A673 (cell line): ENCODE results near the gene CCDC34. TPM values are rescaled to one million over a fixed set of nuclear protein-coding genes. Genes with fewer than 3 reads are reported as not detected.
A peak's percentile ranks its signal among the peaks of the same experiment; 100 is the strongest.

Source experiments
- BruUV-seq: library from RNA; stranded (reverse); fragments of 400-500 nt; replicated peaks from 2 replicates; lab custom pipeline; 2021; lab: Mats Ljungman, UMichigan
- CTCF ChIA-PET: fragments of 300-600 bp; sonication (Branson Sonifier 250); formaldehyde crosslinking; loops from one replicate; lab custom pipeline; 2022; ENCODE audit warnings: antibody characterized with exemption; lab: Charles Lee
- POLR2A ChIA-PET: fragments of 300-600 bp; sonication (Branson Sonifier 250); formaldehyde crosslinking; loops from one replicate; lab custom pipeline; 2022; ENCODE audit warnings: antibody characterized with exemption; ENCODE audit not compliant: low non-redundant PET; lab: Charles Lee
- DNase-seq: peaks from one replicate; pipeline ENCODE4 v3.0.0-alpha.2; 2015; ENCODE audit warnings: low spot score
- H3K27ac ChIP-seq: fragments of 200-600 bp; sonication (generic); 2 replicates; pipeline ENCODE4 v1.5.1; 2016; ENCODE audit warnings: mixed run types, low read depth, mild to moderate bottlenecking, mixed read lengths, antibody characterized with exemption, low read length; ENCODE audit not compliant: poor library complexity, severe bottlenecking
- H3K27me3 ChIP-seq: fragments of 200-600 bp; sonication (generic); replicated peaks from 2 replicates; pipeline ENCODE4 v1.6.1; 2017; ENCODE audit warnings: mixed run types, low read depth, mild to moderate bottlenecking, mixed read lengths, antibody characterized with exemption, low read length; ENCODE audit not compliant: insufficient read depth, poor library complexity
- H3K36me3 ChIP-seq: fragments of 200-600 bp; sonication (generic); 2 replicates; pipeline ENCODE4 v1.6.1; 2016; ENCODE audit warnings: mixed run types, mild to moderate bottlenecking, mixed read lengths, antibody characterized with exemption, low read length; ENCODE audit not compliant: insufficient read depth, poor library complexity, severe bottlenecking
- H3K4me1 ChIP-seq: fragments of 200-600 bp; sonication (generic); 2 replicates; pipeline ENCODE4 v1.6.1; 2017; ENCODE audit warnings: mixed run types, mild to moderate bottlenecking, mixed read lengths, antibody characterized with exemption, low read length; ENCODE audit not compliant: insufficient read depth, poor library complexity, severe bottlenecking
- H3K4me3 ChIP-seq: fragments of 200-600 bp; sonication (generic); 2 replicates; pipeline ENCODE4 v1.5.1; 2016; ENCODE audit warnings: low read depth, mixed run types, mild to moderate bottlenecking, mixed read lengths, low read length; ENCODE audit not compliant: poor library complexity, severe bottlenecking
- H3K9me3 ChIP-seq: fragments of 200-600 bp; sonication (generic); 2 replicates; pipeline ENCODE4 v1.6.1; 2016; ENCODE audit warnings: mixed run types, low read depth, mild to moderate bottlenecking, mixed read lengths, antibody characterized with exemption, low read length; ENCODE audit not compliant: poor library complexity, severe bottlenecking
- EZH2 ChIP-seq: fragments of 200-600 bp; sonication (generic); IDR thresholded peaks from 2 replicates; pipeline ENCODE4 v1.6.1; 2017; ENCODE audit warnings: borderline replicate concordance, low read depth, mild to moderate bottlenecking, mixed read lengths, antibody characterized with exemption, low read length; ENCODE audit not compliant: poor library complexity, severe bottlenecking
- intact Hi-C: fragments of 100-400 bp; cut with micrococcal nuclease; formaldehyde crosslinking; loops from one replicate; pipeline ENCODE4 v1.10.0; 2022; ENCODE audit not compliant: unreplicated experiment
- total RNA-seq: library from RNA; stranded (reverse); gene quantifications from 2 replicates; pipeline ENCODE4 v1.2.3, GENCODE V29; 2021
- TF ChIP-seq, protein P1 (sequence below): fragments of 300-800, 200-600 bp; sonication (generic); conservative IDR thresholded peaks from 2 replicates; pipeline ENCODE4 v1.5.1; 2017; ENCODE audit warnings: low read depth, mild to moderate bottlenecking, antibody characterized with exemption, low read length, moderate library complexity, mixed read lengths

CCDC34 gene
- total RNA-seq, 1 experiment from 2014 or later: 101 TPM

DNA sequence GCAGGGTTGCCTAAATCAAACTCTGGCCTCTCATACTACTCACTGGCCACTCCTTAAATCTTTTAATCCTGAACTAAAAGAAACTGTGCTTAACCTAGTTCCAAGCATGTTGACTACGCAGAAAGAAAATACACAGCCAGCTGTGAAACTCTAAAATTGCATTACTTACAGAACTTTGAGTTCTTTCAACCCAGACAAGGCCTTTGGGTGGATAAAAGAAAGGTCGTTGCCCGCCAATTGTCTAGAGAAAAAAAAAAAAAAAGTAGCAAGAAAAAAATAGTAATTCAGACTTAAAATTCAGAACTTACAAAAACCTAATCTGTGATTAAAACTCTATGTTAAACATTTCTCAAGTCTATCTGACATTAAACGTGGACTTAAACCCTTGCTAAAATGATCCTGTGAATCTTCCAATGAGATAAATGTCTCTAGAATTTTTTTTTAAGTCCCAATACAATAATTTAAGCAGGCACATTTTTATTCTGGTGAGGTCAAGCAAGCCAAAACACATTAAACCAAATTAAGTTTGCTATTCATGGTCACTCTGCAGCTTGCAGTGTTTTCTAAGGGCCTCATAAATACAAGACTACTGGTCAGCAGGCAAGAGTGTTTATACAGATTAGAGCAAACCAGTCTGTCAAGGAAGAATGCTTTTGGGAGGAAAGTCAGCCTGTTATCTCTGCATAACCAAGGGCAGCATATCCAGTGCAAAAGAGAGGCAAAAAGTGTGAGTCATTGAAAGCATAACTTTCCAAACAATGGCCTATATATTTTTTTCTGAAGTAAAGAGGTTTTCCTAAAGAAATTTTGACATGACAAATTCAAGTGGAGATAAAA lies 29.5 kb upstream of the CCDC34 start:
- ChIA-PET CTCF (no interaction called here), POLR2A (interaction anchor here (0.7 kb wide), 1 partner anchor 52 kb away, joined by 8 read pairs; no protein-coding TSS in a partner anchor)
- Histone ChIP-seq H3K27me3 (no peaks in the 10 kb centered on the region), H3K9me3 (no peaks in the 10 kb centered on the region), H3K36me3 (no peaks in the 10 kb centered on the region), H3K4me1 (peaks cover 32% of the 10 kb centered on the region), H3K27ac (no peak overlapping the region), H3K4me3 (no peak overlapping the region)
- BruUV-seq: no TSS peak
- peak; percentile 32 for DNase-seq
- intact Hi-C loops: no loop called here
- no peak for TF ChIP-seq EZH2
- TF ChIP-seq, protein P1, sequence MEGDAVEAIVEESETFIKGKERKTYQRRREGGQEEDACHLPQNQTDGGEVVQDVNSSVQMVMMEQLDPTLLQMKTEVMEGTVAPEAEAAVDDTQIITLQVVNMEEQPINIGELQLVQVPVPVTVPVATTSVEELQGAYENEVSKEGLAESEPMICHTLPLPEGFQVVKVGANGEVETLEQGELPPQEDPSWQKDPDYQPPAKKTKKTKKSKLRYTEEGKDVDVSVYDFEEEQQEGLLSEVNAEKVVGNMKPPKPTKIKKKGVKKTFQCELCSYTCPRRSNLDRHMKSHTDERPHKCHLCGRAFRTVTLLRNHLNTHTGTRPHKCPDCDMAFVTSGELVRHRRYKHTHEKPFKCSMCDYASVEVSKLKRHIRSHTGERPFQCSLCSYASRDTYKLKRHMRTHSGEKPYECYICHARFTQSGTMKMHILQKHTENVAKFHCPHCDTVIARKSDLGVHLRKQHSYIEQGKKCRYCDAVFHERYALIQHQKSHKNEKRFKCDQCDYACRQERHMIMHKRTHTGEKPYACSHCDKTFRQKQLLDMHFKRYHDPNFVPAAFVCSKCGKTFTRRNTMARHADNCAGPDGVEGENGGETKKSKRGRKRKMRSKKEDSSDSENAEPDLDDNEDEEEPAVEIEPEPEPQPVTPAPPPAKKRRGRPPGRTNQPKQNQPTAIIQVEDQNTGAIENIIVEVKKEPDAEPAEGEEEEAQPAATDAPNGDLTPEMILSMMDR: no peak

DNA sequence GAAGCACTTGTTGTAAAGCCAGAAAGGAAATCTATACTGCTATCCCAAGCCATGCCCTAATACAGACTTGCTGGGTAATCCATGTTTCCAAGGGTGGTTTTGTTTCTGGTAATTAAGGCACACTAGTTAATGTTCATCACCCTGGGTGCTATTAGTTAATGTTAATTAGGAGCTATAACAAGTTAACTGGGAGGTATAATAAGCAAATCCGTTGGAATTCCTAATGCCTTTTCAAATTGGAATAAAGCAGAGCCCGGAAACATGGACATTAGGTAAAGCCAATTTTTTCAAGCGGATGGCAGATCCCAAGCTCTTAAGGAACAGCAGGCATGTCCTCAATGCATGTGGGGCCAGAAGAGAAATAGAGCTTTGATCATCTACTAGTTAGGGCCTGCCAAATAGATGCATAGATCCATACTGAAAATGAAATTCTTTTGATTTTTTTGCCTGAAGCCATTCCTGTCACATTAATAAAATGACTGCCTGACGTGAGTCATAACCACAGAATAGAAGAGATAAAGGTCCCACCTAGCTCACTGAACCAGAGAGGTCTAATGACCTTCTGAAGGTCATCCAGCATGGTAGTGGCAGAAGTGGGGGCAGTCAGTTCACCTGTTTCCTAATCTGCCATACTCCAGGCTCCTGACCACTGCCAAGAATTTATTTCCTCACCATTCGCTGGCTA lies 28.5 kb upstream of the CCDC34 start:
- no peak overlapping the region for H3K4me3 ChIP-seq
- TF ChIP-seq, protein P1: no peak
- no peak for TF ChIP-seq EZH2
- CTCF ChIA-PET: no interaction called here
- H3K27ac ChIP-seq: no peak overlapping the region
- no peaks in the 10 kb centered on the region for H3K27me3 ChIP-seq
- intact Hi-C loops: no loop called here
- no peak for DNase-seq
- POLR2A ChIA-PET: interaction anchor here (0.7 kb wide), 1 partner anchor 53 kb away, joined by 8 read pairs; no protein-coding TSS in a partner anchor
- H3K4me1 ChIP-seq: peaks cover 22% of the 10 kb centered on the region
- no peaks in the 10 kb centered on the region for H3K9me3 ChIP-seq
- BruUV-seq: no TSS peak
- no peaks in the 10 kb centered on the region for H3K36me3 ChIP-seq

DNA sequence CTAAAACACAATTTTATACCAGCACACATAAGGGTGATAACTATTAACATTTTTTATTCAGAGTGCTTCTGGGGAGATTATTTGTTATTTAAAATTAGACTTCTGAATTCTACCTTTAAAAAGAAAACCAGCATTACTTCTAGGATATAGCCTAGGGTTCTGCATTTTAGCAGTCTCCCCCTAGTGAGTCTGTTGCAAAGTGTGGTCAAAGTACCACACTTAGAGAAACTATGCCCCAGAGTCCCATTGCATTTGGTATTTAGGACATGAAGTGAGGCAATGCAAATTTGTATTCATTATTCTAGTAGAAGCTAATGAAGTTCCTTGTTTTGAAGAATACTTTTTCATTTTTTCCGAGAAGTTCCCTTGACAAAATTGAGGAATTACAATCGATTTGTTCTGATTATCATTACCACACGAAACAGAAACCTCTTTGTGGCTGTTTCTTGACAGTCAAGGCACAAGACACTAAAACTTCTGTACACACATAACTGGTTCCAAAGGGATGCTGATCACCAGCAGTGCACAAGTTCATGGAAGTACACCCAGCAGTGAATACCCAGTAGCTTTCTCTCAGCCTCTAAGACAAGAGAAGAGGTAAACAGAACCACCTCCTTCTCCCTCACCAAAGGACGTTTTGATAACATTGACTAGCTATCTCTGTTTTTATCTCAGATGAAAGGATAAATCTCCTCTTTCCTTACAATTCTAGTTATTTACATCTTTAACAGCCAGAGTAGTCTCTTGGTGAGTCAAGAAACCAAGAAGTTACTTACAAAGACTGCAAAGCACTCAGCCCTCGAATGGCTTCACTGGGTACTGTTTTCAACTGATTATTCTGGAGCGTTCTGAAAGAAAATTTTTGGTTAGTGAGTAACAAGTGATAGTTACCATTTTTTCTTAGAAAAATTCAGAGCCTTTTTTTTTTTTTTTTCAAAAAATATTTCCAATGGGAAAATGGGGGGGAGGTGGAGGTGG lies 27.6 kb upstream of the CCDC34 start:
- Histone ChIP-seq H3K9me3 (no peaks in the 10 kb centered on the region), H3K27ac (no peak overlapping the region), H3K36me3 (no peaks in the 10 kb centered on the region), H3K4me3 (no peak overlapping the region), H3K4me1 (peaks cover 17% of the 10 kb centered on the region), H3K27me3 (no peaks in the 10 kb centered on the region)
- ChIA-PET POLR2A (interaction anchor here (0.6 kb wide), 1 partner anchor 27 kb away, joined by 4 read pairs; no protein-coding TSS in a partner anchor), CTCF (no interaction called here)
- intact Hi-C loops: no loop called here
- TF ChIP-seq, protein P1: peak; percentile 45
- TF ChIP-seq EZH2: no peak
- no TSS peak for BruUV-seq
- DNase-seq: no peak
